ENCODE data around the gene TNFRSF21. TPM values are rescaled to one million over a fixed set of nuclear protein-coding genes. Genes with fewer than 3 reads are reported as not detected.

The TNFRSF21 gene
- total and polyA plus RNA-seq, 2 of the 8 experiments (the other 6 are each of a cell fraction or from before 2014, with no cell fraction given): 16.4 to 52.7 TPM

- no peak for TF ChIP-seq PHF8 (conservative IDR thresholded peaks at IDR 0.05; ENCODE audit: low read depth, low read length)
- WGBS, 2 experiments (ENCODE audit: extremely low coverage in 1 of 2, insufficient coverage in 1 of 2, insufficient read length in 1 of 2, insufficient replicate concordance in 2 of 2, low coverage in 1 of 2, low lambda C conversion rate in 2 of 2, missing lambda C conversion rate in 1 of 2): 88% methylated on average over 4 of the region's 4 CpGs; no CpG with 5 or more reads in 1 of the 2 experiments
- Histone ChIP-seq H4K5ac (ENCODE audit: insufficient read length, low read depth, low read length) (no peak overlapping the region), H4K91ac (replicated peaks; ENCODE audit: insufficient read length, low read length) (no peak overlapping the region), H3K79me2 (ENCODE audit: control insufficient read depth in 1 of 2, insufficient read depth in 2 of 2, low read length in 2 of 2) (peaks cover 0 to 62% of the 10 kb centered on the region in 2 experiments; a peak in 2 of 4 replicates), H2AFZ (ENCODE audit: low read length) (no peak overlapping the region), H2AK5ac (ENCODE audit: low read depth, low read length) (no peak overlapping the region), H3K18ac (ENCODE audit: extremely low read depth, low read length) (no peak overlapping the region), H3K79me1 (ENCODE audit: low read depth, low read length) (peaks cover 2% of the 10 kb centered on the region; the same call in 1 of the 2 replicates), H3K27ac (ENCODE audit: low read depth, low read length) (no peak overlapping the region), H3K23ac (ENCODE audit: insufficient read length) (no peak overlapping the region), H3K56ac (replicated peaks; ENCODE audit: insufficient read length, low read depth, low read length) (no peak overlapping the region), H2BK15ac (ENCODE audit: low read length) (no peak overlapping the region), H3K9me3 (ENCODE audit: insufficient read depth in 2 of 2, low read depth in 1 of 2, low read length in 1 of 2) (no peaks in the 10 kb centered on the region), H3K4ac (replicated peaks; ENCODE audit: insufficient read length, low read depth, low read length) (no peak overlapping the region), H4K20me1 (replicated peaks in 1 of 2; ENCODE audit: control insufficient read depth in 1 of 2, insufficient read depth in 2 of 2, low read length in 2 of 2) (no peaks in the 10 kb centered on the region), H2BK120ac (replicated peaks; ENCODE audit: low read depth, low read length) (no peak overlapping the region), H3K36me3 (ENCODE audit: control insufficient read depth in 2 of 4, insufficient read depth in 4 of 4, low read length in 3 of 4) (peaks cover 3 to 22% (median 8%) of the 10 kb centered on the region in 4 experiments; a peak in 7 of 8 replicates), H3K27me3 (replicated peaks in 1 of 4; ENCODE audit: control insufficient read depth in 3 of 4, extremely low read depth in 1 of 4, insufficient read depth in 3 of 4, low read length in 3 of 4) (no peaks in the 10 kb centered on the region), H4K8ac (ENCODE audit: extremely low read depth, insufficient read depth, low read length) (no peak overlapping the region), H3K9ac (replicated peaks in 1 of 4; ENCODE audit: extremely low read depth in 1 of 4, low read depth in 3 of 4, low read length in 3 of 4) (no peak overlapping the region), H3K4me3 (ENCODE audit: extremely low read depth in 1 of 4, insufficient read depth in 2 of 4, low read depth in 3 of 4, low read length in 4 of 4) (no peak overlapping the region), H2BK5ac (ENCODE audit: low read depth, low read length) (no peak overlapping the region), H2BK20ac (ENCODE audit: low read length) (no peak overlapping the region), H2BK12ac (ENCODE audit: low read depth, low read length) (no peak overlapping the region), H3K23me2 (ENCODE audit: low read depth, low read length) (no peaks in the 10 kb centered on the region), H3K4me2 (ENCODE audit: insufficient read depth in 1 of 2, low read depth in 2 of 2, low read length in 2 of 2) (no peak overlapping the region), H3K14ac (ENCODE audit: insufficient read length) (no peak overlapping the region), H3K4me1 (replicated peaks in 1 of 4; ENCODE audit: control insufficient read depth in 3 of 4, insufficient read depth in 4 of 4, low read length in 3 of 4) (no peaks in the 10 kb centered on the region)
- DNase-seq (ENCODE audit: low read depth in 1 of 2, low spot score in 2 of 2) (no peak), FAIRE-seq (no peak)
- POLR2A ChIA-PET (ENCODE audit: partially characterized antibody): interaction anchor here (1.2 kb wide), 1 partner anchor 10 kb away, joined by 3 read pairs; no protein-coding TSS in a partner anchor
- CTCF ChIA-PET (ENCODE audit: partially characterized antibody): interaction anchor here (1.5 kb wide), 1 partner anchor 182 kb away, joined by 3 read pairs; no protein-coding TSS in a partner anchor
These were observed 32.0 kb downstream of the TNFRSF21 start for GRCh38 chr6:47277702-47278101.
